Neuronal stem cell (in vitro differentiated cells): ENCODE measurements around the gene TSHZ1.

Experiments used
- DNase-seq: peaks from one replicate; pipeline ENCODE4 v3.0.0-alpha.2; 2013; ENCODE audit warnings: low spot score
- H2AFZ ChIP-seq: one replicate; pipeline ENCODE4 v1.6.1; 2013; ENCODE audit warnings: mild to moderate bottlenecking, low read length, inconsistent platforms
- H2AK5ac ChIP-seq: 2 replicates; pipeline ENCODE4 v1.6.1; 2013; ENCODE audit warnings: low read depth, mild to moderate bottlenecking, inconsistent platforms, low read length, moderate library complexity, mixed read lengths
- H2BK120ac ChIP-seq: 2 replicates; pipeline ENCODE4 v1.6.1; 2013; ENCODE audit warnings: low read depth, mild to moderate bottlenecking, inconsistent platforms, low read length, moderate library complexity, mixed read lengths
- H2BK12ac ChIP-seq: one replicate; pipeline ENCODE4 v1.6.1; 2013; ENCODE audit warnings: low read length, inconsistent platforms
- H2BK15ac ChIP-seq: 2 replicates; pipeline ENCODE4 v1.6.1; 2013; ENCODE audit warnings: mild to moderate bottlenecking, low read length, inconsistent platforms, mixed read lengths
- H2BK5ac ChIP-seq: one replicate; pipeline ENCODE4 v1.6.1; 2013; ENCODE audit warnings: inconsistent platforms, mild to moderate bottlenecking, low read length, moderate library complexity
- H3K14ac ChIP-seq: one replicate; pipeline ENCODE4 v1.6.1; 2013; ENCODE audit warnings: low read length, inconsistent platforms
- H3K18ac ChIP-seq: 2 replicates; pipeline ENCODE4 v1.6.1; 2013; ENCODE audit warnings: low read length, inconsistent platforms
- H3K23ac ChIP-seq: 2 replicates; pipeline ENCODE4 v1.6.1; 2013; ENCODE audit warnings: low read depth, mild to moderate bottlenecking, mixed read lengths, low read length, inconsistent platforms; ENCODE audit not compliant: poor library complexity
- H3K27ac ChIP-seq: replicated peaks from 3 replicates; pipeline ENCODE4 v1.5.1; 2013; ENCODE audit warnings: low read length, inconsistent platforms
- H3K27me3 ChIP-seq, 3 experiments: 2 replicates each; pipeline ENCODE4 v1.6.1; 2013; ENCODE audit warnings: low read length in 3 of 3, mild to moderate bottlenecking in 2 of 3, inconsistent platforms in 1 of 3, low read depth in 1 of 3, mixed read lengths in 1 of 3, moderate library complexity in 1 of 3; ENCODE audit not compliant: control insufficient read depth in 3 of 3, insufficient read depth in 3 of 3
- H3K36me3 ChIP-seq, 2 donors: replicated peaks in 1 of 2; 2 replicates each; pipeline ENCODE4 v1.6.1; 2013; ENCODE audit warnings: low read length in 2 of 2; ENCODE audit not compliant: control insufficient read depth in 2 of 2, insufficient read depth in 2 of 2
- H3K4ac ChIP-seq: 2 replicates; pipeline ENCODE4 v1.6.1; 2013; ENCODE audit warnings: inconsistent platforms, mild to moderate bottlenecking, low read length, moderate library complexity
- H3K4me1 ChIP-seq, 2 donors: 1 replicate in 1 of 2; 2 replicates in 1 of 2; pipeline ENCODE4 v1.6.1; 2013; ENCODE audit warnings: low read length in 2 of 2, low read depth in 1 of 2; ENCODE audit not compliant: control insufficient read depth in 2 of 2, insufficient read depth in 1 of 2
- H3K4me2 ChIP-seq: one replicate; pipeline ENCODE4 v1.6.1; 2013; ENCODE audit warnings: mild to moderate bottlenecking, low read length, inconsistent platforms; ENCODE audit not compliant: insufficient read depth, poor library complexity, severe bottlenecking
- H3K4me3 ChIP-seq, 2 donors: 2 replicates each; pipeline ENCODE4 v1.5.1; 2013; ENCODE audit warnings: low read length in 2 of 2, mild to moderate bottlenecking in 2 of 2, inconsistent platforms in 1 of 2, moderate library complexity in 1 of 2
- H3K79me1 ChIP-seq: one replicate; pipeline ENCODE4 v1.6.1; 2013; ENCODE audit warnings: low read depth, mild to moderate bottlenecking, inconsistent platforms, low read length, moderate library complexity
- H3K9ac ChIP-seq: one replicate; pipeline ENCODE4 v1.6.1; 2013; ENCODE audit warnings: mild to moderate bottlenecking, low read depth, low read length, inconsistent platforms; ENCODE audit not compliant: poor library complexity
- H3K9me3 ChIP-seq, 2 donors: replicated peaks in 1 of 2; 2 replicates each; pipeline versions ENCODE3 to v1.6.1; 2013; ENCODE audit warnings: low read length in 2 of 2, mild to moderate bottlenecking in 2 of 2, inconsistent platforms in 1 of 2, low read depth in 1 of 2, mixed read lengths in 1 of 2, moderate library complexity in 1 of 2; ENCODE audit not compliant: control insufficient read depth in 2 of 2, insufficient read depth in 1 of 2
- H4K8ac ChIP-seq: one replicate; pipeline ENCODE4 v1.6.1; 2013; ENCODE audit warnings: low read depth, mild to moderate bottlenecking, inconsistent platforms, low read length, moderate library complexity
- H4K91ac ChIP-seq: one replicate; pipeline ENCODE4 v1.6.1; 2013; ENCODE audit warnings: low read length, low read depth, mild to moderate bottlenecking, inconsistent platforms; ENCODE audit not compliant: poor library complexity
- WGBS, 2 donors: extraction: QIAGEN DNeasy Blood & Tissue Kit; methylation state at CpG; one replicate each; pipeline ENCODE4 v1.1.7; 2013; ENCODE audit warnings: missing lambda C conversion rate in 2 of 2, mixed read lengths in 1 of 2; ENCODE audit not compliant: insufficient read length in 2 of 2, insufficient replicate concordance in 1 of 2; ENCODE audit errors: extremely low coverage in 2 of 2; 5-methylcytosine and 5-hydroxymethylcytosine counted together

TSHZ1 gene

DNA sequence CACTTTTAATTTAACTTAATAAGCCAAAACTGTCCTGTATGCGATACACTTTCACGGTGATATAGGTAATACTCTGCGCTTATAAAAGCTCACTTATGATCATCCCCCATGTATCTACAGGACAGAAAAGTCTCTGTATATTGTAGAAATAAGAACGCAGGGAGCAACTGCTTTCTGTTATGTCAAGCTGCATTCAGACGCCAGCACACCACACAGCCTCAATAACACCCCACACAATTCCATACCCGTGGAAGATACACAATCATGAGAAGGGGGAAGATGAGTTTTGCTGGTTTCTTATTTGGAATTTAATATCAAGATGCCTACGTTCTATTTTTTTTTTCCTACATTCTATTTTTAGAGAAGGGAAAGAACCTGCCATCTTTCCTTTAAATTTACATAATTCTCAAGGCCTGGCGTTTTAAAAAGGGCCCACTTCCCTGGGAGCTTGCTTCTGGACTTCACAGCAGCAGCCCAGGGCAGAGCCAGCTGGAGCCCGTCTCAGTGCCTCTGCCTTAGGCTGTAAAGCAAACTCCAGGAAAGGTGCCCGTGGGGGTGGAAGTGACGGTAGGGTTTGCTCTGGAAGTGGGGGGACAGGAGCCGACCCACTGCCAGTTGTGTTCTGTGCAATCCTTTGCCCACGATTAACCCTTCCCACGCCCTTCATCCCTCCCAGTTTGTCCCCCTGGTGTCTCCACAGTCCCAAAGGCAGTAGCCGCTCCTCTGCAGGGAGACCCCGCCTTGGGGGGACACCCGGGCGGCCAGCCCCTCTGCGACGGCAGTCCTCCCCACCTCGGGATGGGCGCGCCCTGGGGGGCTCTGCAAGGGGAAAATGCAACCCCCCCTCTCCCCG, 7.0 kb upstream of the TSHZ1 start:
- no peak for DNase-seq
- Histone ChIP-seq H2BK120ac (no peak overlapping the region), H2BK15ac (no peak overlapping the region), H4K8ac (no peak overlapping the region), H3K23ac (no peak overlapping the region), H2AFZ (no peak overlapping the region), H3K27ac (no peak overlapping the region), H3K79me1 (peaks cover 4% of the 10 kb centered on the region), H3K4me2 (peak overlapping the region; percentile 39), H2AK5ac (no peak overlapping the region), H3K36me3 (peaks cover 0 to 29% of the 10 kb centered on the region in 2 donors), H3K4ac (no peak overlapping the region), H3K4me3 (no peak overlapping the region), H4K91ac (no peak overlapping the region), H3K27me3 (peaks cover 0 to 51% (median 23%) of the 10 kb centered on the region in 3 experiments), H3K14ac (no peak overlapping the region), H3K9me3 (no peaks in the 10 kb centered on the region), H2BK12ac (no peak overlapping the region), H3K9ac (no peak overlapping the region), H2BK5ac (no peak overlapping the region), H3K4me1 (peaks cover 11 to 16% of the 10 kb centered on the region in 2 donors), H3K18ac (no peak overlapping the region)
- no CpG with 5 or more reads among the region's 24 CpGs for WGBS, 2 donors

GRCh38 chr18:75204269-75204731, 6.3 kb upstream of the TSHZ1 start:
- no CpG with 5 or more reads among the region's 35 CpGs for WGBS, 2 donors
- H2BK5ac ChIP-seq: no peak overlapping the region
- peak overlapping the region; percentile 39 for H3K4me2 ChIP-seq
- no peak overlapping the region for H2BK120ac ChIP-seq
- no peak overlapping the region for H3K4ac ChIP-seq
- peaks cover 0 to 51% (median 23%) of the 10 kb centered on the region in 3 experiments for H3K27me3 ChIP-seq
- no peak overlapping the region for H3K9ac ChIP-seq
- no peak overlapping the region for H4K91ac ChIP-seq
- no peak overlapping the region for H4K8ac ChIP-seq
- no peaks in the 10 kb centered on the region for H3K9me3 ChIP-seq
- H3K4me3 ChIP-seq: no peak overlapping the region
- peaks cover 11 to 16% of the 10 kb centered on the region in 2 donors for H3K4me1 ChIP-seq
- no peak overlapping the region for H3K27ac ChIP-seq
- peaks cover 0 to 29% of the 10 kb centered on the region in 2 donors for H3K36me3 ChIP-seq
- H3K18ac ChIP-seq: no peak overlapping the region
- H2BK15ac ChIP-seq: no peak overlapping the region
- H3K14ac ChIP-seq: peak overlapping the region; percentile 27
- H2AK5ac ChIP-seq: no peak overlapping the region
- no peak overlapping the region for H2BK12ac ChIP-seq
- peak; percentile 37 for DNase-seq
- H2AFZ ChIP-seq: no peak overlapping the region
- peak overlapping the region; percentile 47 for H3K23ac ChIP-seq
- peaks cover 4% of the 10 kb centered on the region for H3K79me1 ChIP-seq

DNA sequence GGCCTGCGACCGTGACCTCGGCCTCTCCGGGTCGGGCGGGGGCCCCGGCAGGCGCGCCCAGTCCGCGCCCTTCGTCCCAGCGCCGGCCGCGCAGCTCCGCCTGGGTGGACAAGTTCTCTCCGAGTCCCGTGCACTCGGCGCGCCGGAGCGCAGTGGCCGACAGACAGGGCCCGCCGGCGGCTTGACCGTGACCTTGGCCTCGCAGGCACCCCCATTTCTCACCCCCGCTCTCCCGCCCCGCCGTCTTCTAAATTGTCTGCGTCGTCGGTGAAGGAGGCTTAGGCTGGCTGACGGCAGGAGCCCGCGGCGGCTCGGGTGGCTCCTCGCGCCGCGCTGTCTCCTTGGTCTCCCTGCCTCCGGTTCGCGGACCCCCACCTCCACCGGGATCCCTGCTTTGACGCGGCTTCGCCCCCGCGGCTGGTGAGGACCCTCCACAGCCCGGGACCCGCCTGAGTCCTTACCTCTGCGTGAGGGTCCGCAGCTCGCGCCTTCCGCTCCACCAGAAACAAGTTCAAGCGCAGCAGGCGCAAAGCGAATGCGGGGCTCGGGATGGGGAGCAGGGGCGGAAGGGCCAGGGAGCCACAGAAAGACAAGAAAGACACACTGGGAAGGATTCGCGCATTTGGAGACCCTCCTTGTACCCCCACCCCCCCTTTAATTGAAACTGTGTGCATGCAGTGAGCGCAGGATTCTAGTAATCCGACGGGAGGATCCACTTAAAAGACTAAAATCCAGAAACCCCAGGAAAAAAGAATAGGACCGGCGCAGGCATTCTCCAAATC, 5.7 kb upstream of the TSHZ1 start:
- Histone ChIP-seq H2BK15ac (no peak overlapping the region), H3K9ac (no peak overlapping the region), H4K8ac (no peak overlapping the region), H3K27me3 (peaks cover 0 to 51% (median 23%) of the 10 kb centered on the region in 3 experiments), H2BK12ac (no peak overlapping the region), H3K18ac (peak overlapping the region; percentile 25), H3K79me1 (peaks cover 4% of the 10 kb centered on the region), H4K91ac (no peak overlapping the region), H3K23ac (peak overlapping the region; percentile 77), H2AK5ac (no peak overlapping the region), H3K27ac (no peak overlapping the region), H3K14ac (no peak overlapping the region), H3K36me3 (peaks cover 0 to 23% of the 10 kb centered on the region in 2 donors), H3K4me2 (peak overlapping the region; percentile 39), H3K9me3 (no peaks in the 10 kb centered on the region), H2AFZ (no peak overlapping the region), H3K4ac (no peak overlapping the region), H3K4me3 (no peak overlapping the region), H2BK120ac (no peak overlapping the region), H3K4me1 (peaks cover 13 to 17% of the 10 kb centered on the region in 2 donors), H2BK5ac (peak overlapping the region; percentile 32)
- peak; percentile 8 for DNase-seq
- WGBS, 2 donors: no CpG with 5 or more reads among the region's 75 CpGs
